ENCODE measurements around the gene RAB3A.

GRCh38 chr19:18183529-18183928 is 20.3 kb downstream of the RAB3A start:
- no peak for TF ChIP-seq CTCF (IDR thresholded peaks at IDR 0.05)
- no peak for TF ChIP-seq POLR2A (IDR thresholded peaks at IDR 0.05)
